NT2/D1 (cell line): ENCODE data around the gene POTEI.
"Not testable (repeated sequence)": the region's sequence is repeated elsewhere in the genome, so short reads cannot be mapped to it uniquely, and the experiment has no call there.

Experiments used
- DNase-seq: peaks from one replicate; pipeline ENCODE4 v3.0.0-alpha.2; 2011; ENCODE audit warnings: low read depth, low spot score
- H3K27me3 ChIP-seq: 2 replicates; pipeline ENCODE4 v1.6.0; 2011; ENCODE audit warnings: mild to moderate bottlenecking; ENCODE audit not compliant: insufficient read length, insufficient read depth
- H3K36me3 ChIP-seq: 2 replicates; pipeline ENCODE4 v1.6.1; 2011; ENCODE audit warnings: mild to moderate bottlenecking, low read length, mixed read lengths; ENCODE audit not compliant: insufficient read depth, insufficient read length
- H3K4me1 ChIP-seq: 2 replicates; pipeline ENCODE4 v1.5.1; 2011; ENCODE audit not compliant: insufficient read depth, insufficient read length
- H3K4me3 ChIP-seq: 2 replicates; pipeline ENCODE4 v1.5.1; 2011; ENCODE audit warnings: low read depth; ENCODE audit not compliant: insufficient read length
- H3K9ac ChIP-seq: 2 replicates; pipeline ENCODE4 v1.6.0; 2011; ENCODE audit warnings: low read depth; ENCODE audit not compliant: insufficient read length
- H3K9me3 ChIP-seq: 2 replicates; pipeline ENCODE4 v1.5.1; 2011; ENCODE audit warnings: mild to moderate bottlenecking, low read length; ENCODE audit not compliant: insufficient read depth

Gene POTEI

GRCh38 chr2:130453955-130454711, 55.0 kb downstream of the POTEI start:
- not testable (repeated sequence) for H3K4me3 ChIP-seq, H3K9me3 ChIP-seq, DNase-seq, H3K27me3 ChIP-seq, H3K9ac ChIP-seq, H3K4me1 ChIP-seq, H3K36me3 ChIP-seq

- not testable (repeated sequence) for H3K9ac ChIP-seq, DNase-seq, H3K4me3 ChIP-seq, H3K27me3 ChIP-seq, H3K36me3 ChIP-seq, H3K9me3 ChIP-seq, H3K4me1 ChIP-seq
These were observed 56.2 kb downstream of the POTEI start for GRCh38 chr2:130452897-130453296.

GRCh38 chr2:130451823-130452222, 57.3 kb downstream of the POTEI start:
- not testable (repeated sequence) for H3K9ac ChIP-seq, H3K4me3 ChIP-seq, H3K36me3 ChIP-seq, DNase-seq, H3K9me3 ChIP-seq, H3K4me1 ChIP-seq, H3K27me3 ChIP-seq

- not testable (repeated sequence) for DNase-seq, H3K4me3 ChIP-seq, H3K36me3 ChIP-seq, H3K27me3 ChIP-seq, H3K4me1 ChIP-seq, H3K9me3 ChIP-seq, H3K9ac ChIP-seq
These were observed 57.9 kb downstream of the POTEI start for GRCh38 chr2:130451278-130451677.

- not testable (repeated sequence) for H3K4me1 ChIP-seq, H3K27me3 ChIP-seq, H3K4me3 ChIP-seq, H3K9ac ChIP-seq, H3K9me3 ChIP-seq, H3K36me3 ChIP-seq, DNase-seq
These were observed 58.8 kb downstream of the POTEI start for GRCh38 chr2:130450366-130450765.

GRCh38 chr2:130427631-130428030, 81.5 kb downstream of the POTEI start:
- not testable (repeated sequence) for H3K4me1 ChIP-seq, H3K9ac ChIP-seq, H3K36me3 ChIP-seq, DNase-seq, H3K27me3 ChIP-seq, H3K9me3 ChIP-seq, H3K4me3 ChIP-seq

- H3K9ac ChIP-seq, H3K4me1 ChIP-seq, H3K9me3 ChIP-seq, H3K27me3 ChIP-seq, H3K36me3 ChIP-seq, DNase-seq, H3K4me3 ChIP-seq: not testable (repeated sequence)
These were observed 90.3 kb downstream of the POTEI start for GRCh38 chr2:130418845-130419244.

- H3K36me3 ChIP-seq, H3K27me3 ChIP-seq, H3K4me1 ChIP-seq, H3K9me3 ChIP-seq, H3K9ac ChIP-seq, H3K4me3 ChIP-seq, DNase-seq: not testable (repeated sequence)
These were observed 92.4 kb downstream of the POTEI start for GRCh38 chr2:130416693-130417092.
